Spleen (tissue), 7 donors: Measurements from ENCODE around the gene HORMAD2.

Source experiments
- CTCF ChIP-seq, 11 experiments: fragments of 200-600 bp in 7 of 11; fragments of 450-650 bp in 4 of 11; sonication (generic) in 4 of 11; IDR thresholded peaks in 8 of 11; conservative IDR thresholded peaks in 3 of 11; 1 replicate in 7 of 11; 2 replicates in 4 of 11; pipeline versions ENCODE4 v1.4.0 to v1.8.0; 2016 to 2021; ENCODE audit warnings: antibody characterized with exemption in 11 of 11, inconsistent platforms in 4 of 11, mild to moderate bottlenecking in 1 of 11
- POLR2AphosphoS5 ChIP-seq, 3 donors: sonication (generic); formaldehyde crosslinking; IDR thresholded peaks; one replicate each; pipeline ENCODE4 v1.5.1; 2017; ENCODE audit warnings: antibody characterized with exemption in 3 of 3
- donor health status: DM: no; HTN: no; CAD: no; lungs with moderate emphysema.
- donor health status: DM: no; HTN: no; CAD: no.
- donor health status: DM: no; HTN: no; CAD: no.

- TF ChIP-seq CTCF (IDR thresholded peaks at IDR 0.05 in 8 of 11, conservative IDR thresholded peaks at IDR 0.05 in 3 of 11) (no peak), POLR2AphosphoS5 (IDR thresholded peaks at IDR 0.05) (no peak)
Measured at GRCh38 chr22:30092686-30093085, 12.4 kb downstream of the HORMAD2 start.
